EH (cell line): ENCODE data around the gene KCNQ2.
A peak's percentile ranks its signal among the peaks of the same experiment; 100 is the strongest.

ENCODE experiments used
- DNase-seq: peaks from one replicate; pipeline ENCODE4 v3.0.0-alpha.2; 2015; ENCODE audit warnings: low read depth

KCNQ2 gene

DNA sequence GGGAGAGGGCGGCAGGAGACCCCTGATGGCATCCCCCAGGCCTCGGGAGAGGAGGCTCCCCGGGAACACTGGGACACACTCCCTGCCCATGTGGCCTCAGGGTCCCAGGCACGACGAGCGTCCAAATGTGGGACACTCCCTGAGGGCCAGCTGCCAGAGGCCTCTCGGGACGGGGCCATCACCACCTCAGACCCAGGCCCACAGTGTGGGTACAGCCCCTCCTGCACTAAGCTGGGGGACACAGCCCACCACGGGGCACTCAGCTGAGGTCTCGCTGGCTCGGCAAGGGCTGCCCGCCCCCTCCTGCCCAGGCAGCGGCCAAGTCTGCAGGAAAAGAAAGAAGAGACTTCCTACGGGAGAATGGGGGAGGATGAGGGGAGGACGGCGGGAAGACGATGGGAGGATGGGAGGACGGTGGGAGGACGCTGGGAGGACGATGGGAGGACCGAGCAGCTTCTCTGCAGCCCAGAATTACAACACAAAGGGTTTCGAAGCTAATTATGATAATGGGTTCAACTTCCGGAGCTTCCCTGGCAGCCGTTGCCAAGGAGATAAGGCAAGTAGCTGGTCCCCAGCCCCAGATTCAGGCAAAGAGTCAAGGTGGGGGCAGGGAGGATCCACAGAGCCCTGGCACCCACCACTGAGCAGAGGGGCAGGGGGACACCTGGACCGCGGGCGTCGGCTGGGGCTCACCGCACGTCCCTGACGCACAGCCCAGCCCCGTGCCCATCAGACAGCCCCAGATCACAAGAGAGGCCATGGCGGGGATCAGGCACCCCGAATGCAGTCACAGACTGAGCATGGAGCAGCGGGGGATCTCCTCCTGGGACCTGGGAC is 17.5 kb downstream of the KCNQ2 start:
- DNase-seq: no peak

DNA sequence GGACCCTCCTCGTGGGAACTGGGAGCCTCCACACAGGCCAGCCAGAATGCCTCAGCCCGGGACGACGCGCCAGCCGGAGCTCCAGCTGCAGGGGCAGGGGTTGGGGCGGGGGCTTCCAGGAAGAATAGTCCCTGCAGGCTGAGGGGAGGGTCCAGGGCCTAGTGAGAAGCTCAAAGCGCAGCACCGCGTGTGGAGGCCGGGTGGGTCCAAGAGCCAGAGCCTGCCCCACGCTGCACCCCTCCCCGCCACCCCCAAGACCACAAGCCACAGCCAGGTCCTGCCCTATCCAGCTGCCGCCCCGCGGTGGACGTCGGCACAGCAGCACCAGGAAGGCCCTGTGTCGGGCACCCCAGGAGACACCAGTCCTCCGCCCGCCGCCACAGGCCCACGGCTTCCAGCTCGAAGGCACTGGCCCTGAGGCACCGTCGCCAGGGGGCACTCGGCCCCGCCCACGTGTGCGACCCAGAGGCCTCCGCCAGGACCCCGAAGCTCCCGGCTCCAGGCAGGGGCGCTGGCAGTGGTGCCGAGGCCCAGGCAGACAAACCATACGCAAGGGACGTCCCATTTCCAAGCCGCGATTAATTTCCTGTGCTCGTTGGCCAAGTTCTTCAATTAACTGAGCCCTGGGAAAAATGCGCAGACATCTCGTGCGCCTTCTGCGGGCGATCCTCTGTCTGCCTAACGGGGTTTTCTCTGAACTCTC is 19.5 kb downstream of the KCNQ2 start:
- DNase-seq: no peak

DNA sequence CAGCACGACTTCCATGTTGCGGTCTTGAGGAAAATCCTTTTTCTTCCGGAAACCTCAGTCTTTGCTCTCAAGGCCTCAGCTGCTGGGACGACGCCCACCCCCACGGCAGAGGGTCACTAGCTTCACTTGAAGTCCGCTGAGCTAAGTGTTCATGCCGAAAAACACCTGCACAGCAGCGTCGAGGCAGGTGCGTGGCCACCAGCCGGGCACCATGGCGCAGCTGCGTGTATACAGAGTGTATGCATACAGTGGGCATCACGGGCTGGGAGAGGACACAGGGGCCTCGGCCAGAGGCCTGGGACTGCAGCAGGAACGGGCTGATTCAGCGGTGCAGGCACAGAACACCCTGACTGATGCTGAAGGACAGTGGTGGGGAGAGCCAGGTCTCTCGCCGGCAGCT is 20.1 kb downstream of the KCNQ2 start:
- DNase-seq: no peak

DNA sequence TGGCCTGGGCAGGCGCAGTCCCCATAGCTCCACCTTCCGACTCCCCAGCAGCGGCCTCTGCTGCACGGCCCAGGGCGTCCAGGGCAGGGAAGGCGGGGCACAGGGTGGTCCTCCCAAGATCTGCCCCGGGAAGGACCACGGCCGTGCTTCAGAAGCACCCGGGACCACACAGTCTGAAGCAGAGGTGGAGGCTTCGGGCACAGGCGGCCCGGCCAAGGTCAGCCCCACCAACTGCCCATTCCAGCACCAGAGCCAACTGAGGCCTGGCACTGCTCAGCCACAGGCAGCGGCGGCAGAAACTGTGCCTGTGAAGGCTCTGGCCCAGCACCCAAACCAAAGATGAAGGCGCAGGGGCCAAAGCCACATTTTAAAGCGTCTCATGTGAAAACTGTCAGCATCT is 20.6 kb downstream of the KCNQ2 start:
- DNase-seq: no peak

DNA sequence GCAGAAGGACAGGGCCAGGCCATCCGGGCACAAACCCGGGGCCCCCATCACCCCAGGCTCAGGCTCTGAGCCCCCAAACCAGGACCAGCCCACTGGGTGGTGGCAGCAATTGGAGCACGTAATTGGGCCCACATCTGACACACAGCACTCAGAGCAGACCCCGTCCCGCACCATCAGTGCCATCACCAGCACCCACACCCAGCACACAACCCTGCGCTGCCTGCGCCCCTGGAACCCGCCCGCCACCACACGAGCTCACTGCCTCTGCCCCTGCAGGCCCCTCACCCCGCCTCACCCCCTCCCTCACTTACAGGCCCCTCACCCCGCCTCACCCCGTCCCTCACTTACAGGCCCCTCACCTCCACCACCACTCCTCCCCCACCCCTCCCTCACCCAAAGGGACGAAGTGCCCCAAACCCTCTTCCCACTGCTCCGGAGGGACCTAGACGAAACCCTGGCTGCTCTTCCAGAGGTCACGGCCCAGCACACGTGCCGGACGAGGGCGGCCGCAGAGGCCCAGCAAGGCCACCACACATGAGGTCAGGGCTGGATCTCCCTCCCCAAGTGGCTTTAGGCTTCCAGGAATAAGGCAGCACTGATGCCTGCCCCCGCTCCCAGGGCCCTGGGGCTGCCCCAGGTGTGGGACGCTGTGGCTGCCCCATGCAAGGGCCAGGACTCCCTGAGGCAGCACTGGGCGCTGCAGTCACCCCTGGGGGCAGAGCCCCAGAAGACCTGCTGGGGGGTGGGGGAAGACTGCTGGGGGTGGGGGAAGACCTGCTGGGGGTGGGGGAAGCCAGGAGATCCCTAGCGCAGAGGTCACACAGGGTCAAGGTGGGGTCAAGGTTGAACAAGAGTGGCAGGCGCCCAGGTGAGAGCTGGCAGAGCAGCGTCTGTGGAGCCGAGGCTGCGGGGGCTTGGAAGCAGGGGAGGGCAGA is 22.4 kb downstream of the KCNQ2 start:
- DNase-seq: no peak

DNA sequence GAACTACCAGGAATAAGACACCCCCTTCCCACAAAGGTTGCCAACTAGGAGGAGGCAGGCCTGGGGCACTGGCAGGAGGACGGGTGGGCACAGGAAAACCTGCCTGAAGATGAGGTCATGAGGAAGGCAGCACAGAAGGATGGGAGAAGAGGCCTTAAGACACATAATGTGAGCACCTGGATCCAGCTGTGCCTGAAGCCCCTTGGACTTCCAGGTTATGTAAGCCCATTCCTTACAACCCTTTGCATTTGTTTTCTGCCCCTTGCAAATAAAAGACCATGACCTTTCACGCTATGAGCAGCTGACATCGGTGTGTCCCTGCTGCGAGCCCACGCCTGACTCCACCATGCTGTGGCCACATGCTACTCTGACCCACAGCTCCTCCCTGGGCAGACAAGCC is 23.4 kb downstream of the KCNQ2 start:
- no peak for DNase-seq

DNA sequence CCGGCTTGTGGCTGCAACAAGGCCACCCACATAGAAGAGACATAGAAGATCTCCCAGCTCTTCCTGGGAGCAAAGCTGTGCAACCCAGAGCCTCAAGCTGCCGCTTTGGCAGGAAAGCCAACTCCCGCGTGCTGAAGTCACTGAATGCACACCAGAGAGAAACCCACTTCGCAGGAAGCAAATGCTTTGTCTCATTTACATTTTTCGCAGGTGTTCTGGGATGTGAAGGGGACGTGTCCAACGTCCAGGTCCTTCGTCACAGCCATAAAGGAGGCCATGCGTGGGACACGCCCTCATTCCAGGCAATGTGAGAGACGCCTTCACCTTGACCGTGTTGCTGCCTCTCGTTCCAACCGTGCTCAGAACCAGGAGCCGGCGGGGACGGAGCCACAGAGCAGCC is 24.4 kb downstream of the KCNQ2 start:
- no peak for DNase-seq

DNA sequence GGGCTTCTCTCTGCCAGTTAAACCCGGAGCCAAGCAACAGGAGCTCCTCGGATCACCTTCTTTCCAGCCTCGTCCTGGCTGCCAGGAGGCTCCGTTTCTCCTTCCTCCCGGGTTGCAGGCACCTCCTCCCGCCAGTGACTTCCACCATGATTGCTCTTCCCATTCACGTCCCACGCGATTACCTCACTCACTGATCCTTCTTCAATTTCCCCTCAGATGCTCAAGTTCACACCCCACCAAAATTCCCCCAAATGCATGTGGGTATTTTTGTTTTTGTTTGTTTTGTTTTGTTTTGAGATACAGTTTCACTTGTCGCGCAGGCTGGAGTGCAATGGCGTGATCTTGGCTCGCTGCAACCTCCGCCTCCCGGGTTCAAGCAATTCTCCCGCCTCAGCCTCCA is 25.1 kb downstream of the KCNQ2 start:
- no peak for DNase-seq

DNA sequence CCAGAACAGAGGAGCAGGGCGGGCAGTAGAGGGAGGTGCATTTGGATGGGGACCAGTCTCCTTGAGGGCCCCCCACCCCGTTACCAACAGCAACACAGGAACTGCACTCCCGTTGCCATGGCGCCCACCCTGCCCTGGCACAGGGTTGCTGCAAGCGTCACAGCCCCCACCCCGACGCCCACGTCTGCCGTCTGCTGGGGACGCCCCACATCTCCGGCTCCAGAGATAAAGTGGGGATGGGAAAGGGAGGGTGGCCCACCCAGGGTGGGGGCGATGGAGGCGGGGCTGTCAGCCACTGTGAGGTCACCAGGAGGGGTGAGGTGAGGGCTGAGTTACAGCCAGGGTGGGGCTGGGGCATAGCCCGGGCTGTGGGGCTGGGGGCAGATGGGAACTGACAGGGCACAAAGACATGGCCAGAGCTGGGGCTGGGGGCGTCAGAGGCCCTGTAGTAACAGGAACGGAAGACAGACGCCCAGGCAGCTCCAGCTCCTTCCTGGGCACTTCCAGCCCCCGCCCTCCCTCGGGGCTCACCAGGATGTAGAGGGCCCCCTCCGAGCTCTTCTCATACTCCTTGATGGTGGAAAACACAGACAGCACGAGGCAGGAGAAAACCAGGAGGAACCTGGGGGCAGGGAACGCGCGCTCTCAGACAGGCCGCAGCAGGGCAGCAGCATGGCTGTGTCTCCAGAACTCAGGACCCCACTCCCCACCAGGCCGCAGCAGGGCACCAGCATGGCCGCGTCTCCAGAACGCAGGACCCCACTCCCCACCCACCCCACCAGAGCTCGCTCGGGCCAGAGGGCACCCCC is 26.0 kb downstream of the KCNQ2 start:
- no peak for DNase-seq

DNA sequence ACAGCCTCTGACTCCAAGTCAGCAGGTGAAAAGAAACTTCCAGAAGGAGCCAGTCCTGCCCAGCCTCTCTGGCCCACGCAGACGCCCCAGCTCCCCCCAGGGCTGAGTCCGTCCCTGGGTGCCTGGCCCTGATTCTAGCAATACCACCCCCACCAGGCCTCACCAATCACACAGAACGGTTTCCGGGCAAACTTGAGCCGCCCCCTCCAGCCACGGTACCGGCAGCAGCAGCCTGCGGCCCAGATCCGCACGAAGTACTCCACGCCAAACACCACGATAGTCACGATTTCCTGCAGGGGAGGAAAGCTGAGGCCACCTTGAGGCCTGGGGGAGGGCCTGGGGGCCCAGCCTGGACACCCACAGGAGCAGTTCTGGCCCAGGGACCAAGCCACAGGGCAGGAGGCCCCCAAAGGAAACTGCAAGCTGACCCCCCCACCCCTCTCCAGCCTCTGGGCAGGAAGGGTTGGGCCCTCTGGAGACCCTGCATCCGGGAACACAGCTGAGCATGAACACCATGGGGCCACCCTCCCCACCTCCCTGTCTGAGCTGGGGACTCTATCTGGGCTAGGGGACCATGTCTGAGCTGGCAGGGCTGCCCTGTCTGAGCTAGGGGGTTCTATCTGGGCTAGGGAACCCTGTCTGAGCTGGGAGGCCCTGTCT is 27.2 kb downstream of the KCNQ2 start:
- DNase-seq: no peak

DNA sequence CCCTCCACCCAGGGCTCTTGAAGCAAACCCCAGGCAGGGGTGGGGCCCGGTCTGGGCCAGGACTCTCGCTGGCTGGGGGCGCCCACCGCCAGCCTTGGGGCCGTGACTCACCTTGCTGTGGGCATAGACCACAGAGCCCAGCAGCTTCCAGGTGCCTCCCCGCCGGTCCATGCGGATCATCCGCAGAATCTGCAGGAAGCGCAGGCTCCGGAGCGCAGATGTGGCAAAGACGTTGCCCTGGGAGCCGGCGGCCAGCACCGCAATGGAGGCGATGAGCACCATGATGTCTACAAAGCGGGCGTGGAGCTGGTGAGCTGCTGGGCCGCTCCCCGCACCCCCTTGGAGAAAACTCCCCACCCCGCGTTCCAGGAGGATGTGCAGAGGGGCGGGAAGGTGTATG is 27.9 kb downstream of the KCNQ2 start:
- no peak for DNase-seq

DNA sequence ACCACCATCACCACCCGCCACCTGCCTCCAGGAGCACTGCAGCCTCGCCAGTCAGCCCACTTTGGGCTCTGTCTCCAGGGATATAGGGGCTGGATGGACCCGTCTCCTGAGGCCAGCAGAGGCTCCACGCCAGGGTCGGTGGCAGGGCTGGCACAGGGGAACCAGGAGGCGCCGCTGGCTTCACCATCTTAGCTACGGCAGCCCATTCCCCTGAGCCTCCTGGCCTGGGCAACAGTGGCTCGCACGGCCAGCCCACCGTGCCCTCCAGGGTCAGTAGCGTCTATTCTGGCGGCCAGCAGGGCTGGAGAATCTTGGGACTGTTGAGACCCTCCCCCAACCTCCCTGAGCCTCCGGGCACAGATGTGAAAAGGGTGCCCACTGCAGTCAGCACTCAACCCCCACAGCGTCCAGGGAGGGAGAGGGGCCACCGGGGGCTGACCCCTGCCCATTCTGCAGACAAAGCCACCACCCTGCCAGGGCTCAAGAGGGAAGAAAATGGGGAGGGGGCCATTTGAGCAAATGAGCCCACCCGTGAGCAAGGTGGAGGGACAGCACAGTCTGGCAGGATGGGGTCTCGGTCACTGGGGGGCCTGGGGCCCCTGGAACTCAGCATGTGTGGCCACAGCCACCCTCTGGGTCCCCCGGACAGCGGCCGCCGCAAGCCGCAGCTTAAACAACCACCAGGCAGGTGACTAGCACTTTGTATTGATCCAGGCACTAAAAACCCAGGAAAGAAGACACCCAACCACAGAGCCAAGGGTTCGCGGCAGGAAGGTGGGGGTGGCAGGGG is 28.7 kb downstream of the KCNQ2 start:
- DNase-seq: no peak

DNA sequence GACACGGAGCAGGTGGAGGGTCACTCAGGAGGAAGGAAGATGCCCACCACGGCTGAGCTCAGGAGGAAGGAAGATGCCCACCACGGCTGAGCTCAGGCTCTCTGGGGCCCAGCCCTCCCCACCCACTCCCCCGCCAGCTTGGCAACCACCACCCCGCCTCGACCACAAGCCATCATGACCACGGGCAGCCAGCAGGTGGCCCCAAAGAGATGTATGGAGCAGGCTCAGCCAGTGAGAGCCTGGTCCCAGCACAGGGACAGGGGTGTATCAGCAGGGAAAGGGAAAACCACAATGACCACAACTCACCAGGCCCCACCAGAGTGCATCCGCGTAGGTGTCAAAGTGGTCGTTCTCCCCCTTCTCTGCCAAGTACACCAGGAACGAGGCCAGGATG is 30.4 kb downstream of the KCNQ2 start:
- DNase-seq: peak; percentile 43

DNA sequence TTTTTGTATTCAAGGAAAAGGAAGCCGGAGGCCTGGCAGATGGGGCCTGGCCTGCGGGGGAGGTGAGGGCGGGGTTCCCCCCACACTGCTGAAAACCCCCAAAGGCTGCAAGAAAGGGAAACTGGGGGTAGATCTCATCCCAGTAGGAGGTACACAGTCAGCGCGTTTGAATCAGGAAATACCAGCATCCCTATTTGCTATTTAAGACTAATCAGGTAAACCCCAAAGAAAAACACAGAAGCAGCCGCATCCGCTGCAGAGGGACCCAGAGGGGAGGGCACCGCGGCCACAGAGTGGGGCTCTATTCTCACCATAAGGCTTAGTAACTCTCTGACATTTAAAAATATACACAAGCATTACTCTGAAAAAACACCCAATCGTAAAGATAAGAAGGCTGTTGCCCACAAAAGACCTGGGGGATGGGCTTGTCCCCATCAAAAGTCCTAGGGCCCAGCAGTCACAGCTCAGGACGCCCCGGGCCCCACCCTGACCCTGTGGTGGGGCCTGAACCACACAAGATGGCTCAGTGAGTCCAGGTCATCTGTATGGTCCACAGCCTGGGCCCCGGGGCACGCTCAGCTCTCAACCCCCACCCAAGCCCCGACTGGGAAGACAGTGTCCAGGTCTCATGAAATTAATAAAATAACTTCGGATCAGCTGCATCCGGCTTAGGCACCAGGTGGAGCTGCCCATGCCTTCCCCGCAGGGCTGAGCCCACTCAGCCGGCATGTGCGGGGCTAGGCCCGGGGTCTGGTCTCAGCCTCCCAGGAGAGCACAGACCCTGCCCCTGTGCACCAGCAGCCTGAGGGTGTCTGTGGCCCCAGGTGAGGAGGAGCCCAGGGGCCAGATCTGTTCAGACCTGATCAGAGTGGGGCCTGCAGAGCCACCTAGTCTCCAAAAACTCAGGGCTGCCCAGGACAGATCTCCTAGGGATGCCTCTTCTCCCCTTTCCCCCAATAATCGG is 31.0 kb downstream of the KCNQ2 start:
- no peak for DNase-seq

DNA sequence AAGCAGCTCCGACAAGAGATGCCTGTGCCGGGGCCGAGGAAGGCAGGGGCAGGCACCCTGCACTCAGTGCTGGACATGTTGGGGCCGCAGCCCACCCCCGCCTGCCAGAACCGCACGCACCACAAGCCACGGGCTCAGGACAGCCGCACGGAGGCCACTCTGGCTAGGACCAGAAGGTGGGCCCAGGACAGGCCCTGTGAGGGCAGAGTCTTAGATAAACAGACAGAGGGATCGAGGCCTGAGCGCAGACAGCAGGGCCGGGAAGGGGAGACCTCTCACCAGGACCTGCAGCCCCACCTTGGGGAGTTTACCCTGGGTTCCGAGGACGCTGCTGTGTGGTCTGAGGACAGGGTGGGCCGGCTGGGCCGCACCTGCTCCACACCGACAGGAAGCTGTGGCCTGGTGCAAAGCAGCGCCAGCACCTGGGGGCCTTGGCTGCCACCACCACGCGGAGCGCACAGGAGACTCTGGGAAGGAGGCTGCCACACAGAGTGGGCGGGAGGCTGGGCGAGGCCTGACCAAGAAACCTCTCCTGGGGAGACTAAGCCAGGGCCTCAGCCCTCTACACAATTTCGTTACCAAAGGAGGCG is 32.0 kb downstream of the KCNQ2 start:
- no peak for DNase-seq

DNA sequence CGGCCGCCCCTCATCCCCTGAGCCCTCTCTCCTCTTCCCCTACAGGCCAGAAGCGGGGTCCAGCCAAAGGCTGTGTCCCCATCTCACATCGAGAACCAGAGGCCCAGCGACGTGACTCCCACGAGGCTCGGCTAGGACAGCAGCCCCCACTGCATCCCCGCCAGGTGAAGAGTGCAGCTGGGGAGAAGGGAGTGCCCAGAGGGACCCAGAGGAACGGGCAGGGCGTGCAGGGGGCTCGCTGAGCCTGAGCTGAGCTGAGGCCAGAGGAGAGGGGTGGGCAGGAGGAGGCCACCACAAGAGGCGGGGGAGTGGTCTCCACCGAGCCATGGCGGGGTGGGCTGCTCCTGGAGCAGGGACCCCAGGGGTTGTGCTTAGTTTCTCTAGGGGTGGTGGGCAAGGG is 32.6 kb downstream of the KCNQ2 start:
- no peak for DNase-seq

DNA sequence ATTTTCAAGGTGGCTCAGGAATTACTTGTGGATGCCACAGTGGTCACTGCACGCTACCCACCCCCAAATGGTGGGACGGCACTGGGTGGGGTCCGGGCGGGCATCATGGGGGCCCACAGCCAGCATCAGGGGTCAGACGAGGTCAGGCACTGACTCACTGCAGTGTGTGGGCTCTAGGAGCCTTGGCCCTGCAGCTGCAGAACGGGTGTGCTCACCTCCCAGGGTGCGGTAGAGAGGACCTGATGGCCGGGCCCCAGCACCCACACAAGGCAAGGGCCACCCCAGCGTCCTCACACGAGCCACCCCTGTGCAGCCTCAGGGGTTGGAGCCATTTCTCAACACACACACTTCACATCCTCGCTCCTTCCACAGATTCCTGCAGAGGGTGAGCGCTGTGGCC is 34.3 kb downstream of the KCNQ2 start:
- no peak for DNase-seq

DNA sequence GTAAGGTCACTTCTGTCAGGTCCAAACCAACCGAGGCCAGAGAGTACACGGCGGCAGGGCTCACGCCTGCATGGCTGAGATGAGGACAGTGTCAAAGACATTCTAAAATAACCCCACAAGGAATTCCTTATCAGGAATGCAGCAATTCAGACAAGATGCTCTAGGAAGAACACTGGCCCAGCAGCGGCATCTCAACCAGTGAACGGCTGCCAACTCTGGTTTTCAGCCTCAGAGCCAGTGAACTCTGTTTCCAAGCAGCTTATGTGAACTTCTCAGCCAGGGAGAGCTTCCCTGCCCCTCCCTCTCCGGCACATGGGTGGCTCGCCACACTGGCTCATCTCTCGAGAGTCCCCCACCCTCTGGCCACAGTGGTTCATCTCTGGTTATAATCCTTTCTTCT is 36.9 kb downstream of the KCNQ2 start:
- DNase-seq: peak; percentile 49
